ENCODE data around the gene MYH10.

Gene MYH10

GRCh38 chr17:8469964-8470363 lies 160.6 kb downstream of the MYH10 start:
- in situ Hi-C loops (cut with HindIII; ENCODE audit: low pct_ligation_motif_present, low pct_unique_long_range_greater_than_20kb, low sequenced_read_pairs), result no loop called here
- DNase-seq, result no peak

- in situ Hi-C loops (cut with HindIII; ENCODE audit: low pct_ligation_motif_present, low pct_unique_long_range_greater_than_20kb, low sequenced_read_pairs), result no loop called here
Measured at GRCh38 chr17:8468980-8469379, 161.5 kb downstream of the MYH10 start.

GRCh38 chr17:8468127-8468526 lies 162.4 kb downstream of the MYH10 start:
- no peak for DNase-seq
- in situ Hi-C loops (cut with HindIII; ENCODE audit: low pct_ligation_motif_present, low pct_unique_long_range_greater_than_20kb, low sequenced_read_pairs), result no loop called here

More at GRCh38 chr17:8468980-8469379, 161.5 kb downstream of the MYH10 start:
- no peak for DNase-seq

GRCh38 chr17:8467527-8467926 lies 163.0 kb downstream of the MYH10 start:
- in situ Hi-C loops (cut with HindIII; ENCODE audit: low pct_ligation_motif_present, low pct_unique_long_range_greater_than_20kb, low sequenced_read_pairs), result no loop called here
- DNase-seq, result no peak

GRCh38 chr17:8466873-8467272 lies 163.7 kb downstream of the MYH10 start:
- in situ Hi-C loops (cut with HindIII; ENCODE audit: low pct_ligation_motif_present, low pct_unique_long_range_greater_than_20kb, low sequenced_read_pairs), result no loop called here
- DNase-seq, result no peak

GRCh38 chr17:8466456-8466855 lies 164.1 kb downstream of the MYH10 start:
- in situ Hi-C loops (cut with HindIII; ENCODE audit: low pct_ligation_motif_present, low pct_unique_long_range_greater_than_20kb, low sequenced_read_pairs), result no loop called here
- DNase-seq, result no peak

GRCh38 chr17:8465759-8466158 lies 164.8 kb downstream of the MYH10 start:
- DNase-seq, result no peak
- in situ Hi-C loops (cut with HindIII; ENCODE audit: low pct_ligation_motif_present, low pct_unique_long_range_greater_than_20kb, low sequenced_read_pairs), result no loop called here

- in situ Hi-C loops (cut with HindIII; ENCODE audit: low pct_ligation_motif_present, low pct_unique_long_range_greater_than_20kb, low sequenced_read_pairs), result no loop called here
- no peak for DNase-seq
Measured at GRCh38 chr17:8465356-8465755, 165.2 kb downstream of the MYH10 start.

GRCh38 chr17:8464941-8465340 lies 165.6 kb downstream of the MYH10 start:
- no peak for DNase-seq
- in situ Hi-C loops (cut with HindIII; ENCODE audit: low pct_ligation_motif_present, low pct_unique_long_range_greater_than_20kb, low sequenced_read_pairs), result no loop called here

- no peak for DNase-seq
- in situ Hi-C loops (cut with HindIII; ENCODE audit: low pct_ligation_motif_present, low pct_unique_long_range_greater_than_20kb, low sequenced_read_pairs), result no loop called here
Measured at GRCh38 chr17:8463099-8463498, 167.4 kb downstream of the MYH10 start.

GRCh38 chr17:8462564-8462963 lies 168.0 kb downstream of the MYH10 start:
- in situ Hi-C loops (cut with HindIII; ENCODE audit: low pct_ligation_motif_present, low pct_unique_long_range_greater_than_20kb, low sequenced_read_pairs), result no loop called here
- no peak for DNase-seq

- DNase-seq, result no peak
- in situ Hi-C loops (cut with HindIII; ENCODE audit: low pct_ligation_motif_present, low pct_unique_long_range_greater_than_20kb, low sequenced_read_pairs), result no loop called here
Measured at GRCh38 chr17:8459831-8460230, 170.7 kb downstream of the MYH10 start.

GRCh38 chr17:8459107-8459506 lies 171.4 kb downstream of the MYH10 start:
- no peak for DNase-seq
- in situ Hi-C loops (cut with HindIII; ENCODE audit: low pct_ligation_motif_present, low pct_unique_long_range_greater_than_20kb, low sequenced_read_pairs), result no loop called here

GRCh38 chr17:8458128-8458527 lies 172.4 kb downstream of the MYH10 start:
- DNase-seq, result no peak
- in situ Hi-C loops (cut with HindIII; ENCODE audit: low pct_ligation_motif_present, low pct_unique_long_range_greater_than_20kb, low sequenced_read_pairs), result no loop called here

- in situ Hi-C loops (cut with HindIII; ENCODE audit: low pct_ligation_motif_present, low pct_unique_long_range_greater_than_20kb, low sequenced_read_pairs), result no loop called here
Measured at GRCh38 chr17:8455665-8456209, 174.8 kb downstream of the MYH10 start.

GRCh38 chr17:8453326-8453725 lies 177.2 kb downstream of the MYH10 start:
- in situ Hi-C loops (cut with HindIII; ENCODE audit: low pct_ligation_motif_present, low pct_unique_long_range_greater_than_20kb, low sequenced_read_pairs), result no loop called here
- no peak for DNase-seq

More at GRCh38 chr17:8455665-8456209, 174.8 kb downstream of the MYH10 start:
- DNase-seq, result no peak

GRCh38 chr17:8451933-8452614 lies 178.5 kb downstream of the MYH10 start:
- in situ Hi-C loops (cut with HindIII; ENCODE audit: low pct_ligation_motif_present, low pct_unique_long_range_greater_than_20kb, low sequenced_read_pairs), result no loop called here
- no peak for DNase-seq

- in situ Hi-C loops (cut with HindIII; ENCODE audit: low pct_ligation_motif_present, low pct_unique_long_range_greater_than_20kb, low sequenced_read_pairs), result no loop called here
- no peak for DNase-seq
Measured at GRCh38 chr17:8448310-8448709, 182.2 kb downstream of the MYH10 start.

- in situ Hi-C loops (cut with HindIII; ENCODE audit: low pct_ligation_motif_present, low pct_unique_long_range_greater_than_20kb, low sequenced_read_pairs), result no loop called here
- no peak for DNase-seq
Measured at GRCh38 chr17:8447799-8448198, 182.7 kb downstream of the MYH10 start.

GRCh38 chr17:8445536-8445935 lies 185.0 kb downstream of the MYH10 start:
- in situ Hi-C loops (cut with HindIII; ENCODE audit: low pct_ligation_motif_present, low pct_unique_long_range_greater_than_20kb, low sequenced_read_pairs), result no loop called here
- DNase-seq, result no peak
